H1 (cell line): ENCODE measurements around the gene C1GALT1C1. TPM values are rescaled to one million over a fixed set of nuclear protein-coding genes. Genes with fewer than 3 reads are reported as not detected.

Source experiments
- CTCF ChIA-PET: fragments of 300-600 bp; sonication (Branson Sonifier 250); formaldehyde crosslinking; loops from one replicate; lab custom pipeline; 2021; ENCODE audit not compliant: partially characterized antibody; lab: Charles Lee
- POLR2A ChIA-PET: fragments of 300-600 bp; sonication (Branson Sonifier 250); formaldehyde crosslinking; loops from one replicate; lab custom pipeline; 2021; ENCODE audit warnings: inconsistent platforms; ENCODE audit not compliant: partially characterized antibody; lab: Charles Lee
- DNase-seq, 2 experiments: peaks; one replicate each; pipeline versions ENCODE4 v3.0.0 to v3.0.0-alpha.2; 2010 to 2022; ENCODE audit warnings: low spot score in 2 of 2, low read depth in 1 of 2, mixed read lengths in 1 of 2
- FAIRE-seq: peaks from 2 replicates; lab custom pipeline; 2011; peaks lifted over from hg19 to GRCh38; lab: Jason Lieb, UNC
- H2AFZ ChIP-seq: 2 replicates; pipeline ENCODE4 v1.8.1; 2012; ENCODE audit warnings: low read length, inconsistent platforms
- H2AK5ac ChIP-seq: 2 replicates; pipeline ENCODE4 v1.6.1; 2013; ENCODE audit warnings: low read depth, low read length
- H2BK120ac ChIP-seq: replicated peaks from 2 replicates; pipeline ENCODE3; 2013; ENCODE audit warnings: low read depth, low read length, inconsistent platforms
- H2BK12ac ChIP-seq: 2 replicates; pipeline ENCODE4 v1.6.1; 2013; ENCODE audit warnings: low read depth, low read length
- H2BK15ac ChIP-seq: 2 replicates; pipeline ENCODE4 v1.6.1; 2013; ENCODE audit warnings: low read length
- H2BK20ac ChIP-seq: 2 replicates; pipeline ENCODE4 v1.6.1; 2013; ENCODE audit warnings: low read length
- H2BK5ac ChIP-seq: 2 replicates; pipeline ENCODE4 v1.6.1; 2013; ENCODE audit warnings: low read depth, low read length
- H3K14ac ChIP-seq: 2 replicates; pipeline ENCODE4 v1.6.1; 2013; ENCODE audit warnings: inconsistent platforms; ENCODE audit not compliant: insufficient read length
- H3K18ac ChIP-seq: 2 replicates; pipeline ENCODE4 v1.6.1; 2013; ENCODE audit warnings: low read length; ENCODE audit errors: extremely low read depth
- H3K23ac ChIP-seq: 2 replicates; pipeline ENCODE4 v1.6.1; 2013; ENCODE audit warnings: inconsistent platforms; ENCODE audit not compliant: insufficient read length
- H3K23me2 ChIP-seq: 2 replicates; pipeline ENCODE4 v1.6.1; 2013; ENCODE audit warnings: low read depth, low read length
- H3K27ac ChIP-seq: 2 replicates; pipeline ENCODE4 v1.6.1; 2011; ENCODE audit warnings: low read depth, low read length, inconsistent platforms
- H3K27me3 ChIP-seq, 4 experiments: replicated peaks in 1 of 4; 1 replicate in 1 of 4; 2 replicates in 3 of 4; pipeline versions ENCODE4 v1.6.1 to v1.8.1; 2011 to 2013; ENCODE audit warnings: low read length in 3 of 4, mild to moderate bottlenecking in 3 of 4, inconsistent platforms in 2 of 4, mixed read lengths in 2 of 4, moderate library complexity in 1 of 4; ENCODE audit not compliant: control insufficient read depth in 3 of 4, insufficient read depth in 3 of 4; ENCODE audit errors: extremely low read depth in 1 of 4
- H3K36me3 ChIP-seq, 4 experiments: 2 replicates each; pipeline versions ENCODE4 v1.6.1 to v1.8.1; 2011 to 2013; ENCODE audit warnings: mild to moderate bottlenecking in 4 of 4, low read length in 3 of 4, moderate library complexity in 2 of 4, control low read depth in 1 of 4, inconsistent platforms in 1 of 4; ENCODE audit not compliant: insufficient read depth in 4 of 4, control insufficient read depth in 2 of 4
- H3K4ac ChIP-seq: replicated peaks from 2 replicates; pipeline ENCODE3; 2013; ENCODE audit warnings: low read length, low read depth, mixed read lengths, inconsistent platforms; ENCODE audit not compliant: insufficient read length
- H3K4me1 ChIP-seq, 4 experiments: replicated peaks in 1 of 4; 1 replicate in 1 of 4; 2 replicates in 3 of 4; pipeline versions ENCODE4 v1.6.1 to v1.8.1; 2011 to 2013; ENCODE audit warnings: low read length in 3 of 4, inconsistent platforms in 2 of 4, mixed read lengths in 1 of 4; ENCODE audit not compliant: insufficient read depth in 4 of 4, control insufficient read depth in 3 of 4
- H3K4me2 ChIP-seq, 2 experiments: 2 replicates each; pipeline versions ENCODE4 v1.6.1 to v1.8.1; 2011 to 2013; ENCODE audit warnings: low read depth in 2 of 2, low read length in 2 of 2, control low read depth in 1 of 2, inconsistent platforms in 1 of 2, mild to moderate bottlenecking in 1 of 2; ENCODE audit not compliant: insufficient read depth in 1 of 2
- H3K4me3 ChIP-seq, 4 experiments: fragments of 200-600, 300-600 bp in 1 of 4; sonication (generic), shearing (Covaris generic), sonication (Bioruptor Twin) in 1 of 4; 2 replicates each; pipeline versions ENCODE4 v1.5.1 to v1.8.1; 2011 to 2016; ENCODE audit warnings: low read length in 4 of 4, low read depth in 3 of 4, control low read depth in 2 of 4, inconsistent platforms in 2 of 4, mild to moderate bottlenecking in 2 of 4, mixed read lengths in 1 of 4, moderate library complexity in 1 of 4; ENCODE audit not compliant: insufficient read depth in 2 of 4; ENCODE audit errors: extremely low read depth in 1 of 4
- H3K56ac ChIP-seq: replicated peaks from 2 replicates; pipeline ENCODE3; 2013; ENCODE audit warnings: low read depth, mild to moderate bottlenecking, mixed read lengths, low read length, inconsistent platforms; ENCODE audit not compliant: insufficient read length
- H3K79me1 ChIP-seq: 2 replicates; pipeline ENCODE4 v1.6.1; 2013; ENCODE audit warnings: low read depth, low read length, control low read depth
- H3K79me2 ChIP-seq, 2 experiments: 2 replicates each; pipeline versions ENCODE4 v1.6.1 to v1.8.1; 2012 to 2013; ENCODE audit warnings: low read length in 2 of 2, mild to moderate bottlenecking in 2 of 2, inconsistent platforms in 1 of 2; ENCODE audit not compliant: insufficient read depth in 2 of 2, control insufficient read depth in 1 of 2
- H3K9ac ChIP-seq, 4 experiments: replicated peaks in 1 of 4; 1 replicate in 1 of 4; 2 replicates in 3 of 4; pipeline versions ENCODE4 v1.6.1 to v1.8.1; 2011 to 2013; ENCODE audit warnings: low read depth in 3 of 4, low read length in 3 of 4, control low read depth in 2 of 4, mild to moderate bottlenecking in 2 of 4, moderate library complexity in 2 of 4, inconsistent platforms in 1 of 4; ENCODE audit errors: extremely low read depth in 1 of 4
- H3K9me3 ChIP-seq, 2 experiments: 2 replicates each; pipeline versions ENCODE4 v1.6.1 to v1.8.1; 2012 to 2013; ENCODE audit warnings: mild to moderate bottlenecking in 2 of 2, moderate library complexity in 2 of 2, control low read depth in 1 of 2, inconsistent platforms in 1 of 2, low read depth in 1 of 2, low read length in 1 of 2, mixed read lengths in 1 of 2; ENCODE audit not compliant: insufficient read depth in 2 of 2
- H4K20me1 ChIP-seq, 2 experiments: replicated peaks in 1 of 2; 2 replicates each; pipeline versions ENCODE3 to v1.8.1; 2011 to 2013; ENCODE audit warnings: inconsistent platforms in 2 of 2, low read length in 2 of 2, mild to moderate bottlenecking in 1 of 2; ENCODE audit not compliant: insufficient read depth in 2 of 2, control insufficient read depth in 1 of 2
- H4K5ac ChIP-seq: 2 replicates; pipeline ENCODE4 v1.6.1; 2013; ENCODE audit warnings: low read length, low read depth, mixed read lengths, inconsistent platforms; ENCODE audit not compliant: insufficient read length
- H4K8ac ChIP-seq: 2 replicates; pipeline ENCODE4 v1.8.0; 2013; ENCODE audit warnings: mild to moderate bottlenecking, moderate library complexity, low read length, inconsistent platforms; ENCODE audit not compliant: insufficient read depth; ENCODE audit errors: extremely low read depth
- H4K91ac ChIP-seq: replicated peaks from 2 replicates; pipeline ENCODE3; 2013; ENCODE audit warnings: low read length, mixed read lengths, inconsistent platforms; ENCODE audit not compliant: insufficient read length
- CBX5 ChIP-seq: fragments of 300-800, 300-1000 bp; sonication (generic); IDR thresholded peaks from 2 replicates; pipeline ENCODE4 v1.7.1; 2016; ENCODE audit warnings: antibody characterized with exemption, low read length, low read depth
- CBX8 ChIP-seq: fragments of 300-800, 300-1000 bp; sonication (generic); IDR thresholded peaks from 2 replicates; pipeline ENCODE4 v1.7.1; 2016; ENCODE audit warnings: low read depth, low read length, borderline replicate concordance
- CTBP2 ChIP-seq: IDR thresholded peaks from 2 replicates; pipeline ENCODE4 v1.7.0; 2011; ENCODE audit warnings: borderline replicate concordance, mild to moderate bottlenecking, moderate library complexity, mixed read lengths, low read length; ENCODE audit not compliant: insufficient read depth, insufficient read length
- NANOG ChIP-seq: IDR thresholded peaks from 2 replicates; pipeline ENCODE4 v1.6.1; 2011; ENCODE audit warnings: low read length, low read depth, mild to moderate bottlenecking, inconsistent platforms; ENCODE audit not compliant: insufficient read depth, poor library complexity, severe bottlenecking
- POLR2AphosphoS5 ChIP-seq: IDR thresholded peaks from 2 replicates; pipeline ENCODE4 v1.6.1; 2011; ENCODE audit warnings: low read depth, low read length
- RFX5 ChIP-seq: IDR thresholded peaks from 2 replicates; pipeline ENCODE4 v1.6.1; 2011; ENCODE audit warnings: low read depth, low read length, improper control_type of control experiment, borderline replicate concordance
- SP4 ChIP-seq: IDR thresholded peaks from 2 replicates; pipeline ENCODE4 v1.6.1; 2012; ENCODE audit warnings: low read length, inconsistent platforms
- SRF ChIP-seq: IDR thresholded peaks from 2 replicates; pipeline ENCODE4 v1.6.1; 2011; ENCODE audit warnings: mild to moderate bottlenecking, low read depth, low read length, moderate library complexity
- TCF12 ChIP-seq: IDR thresholded peaks from 2 replicates; pipeline ENCODE4 v1.6.1; 2011; ENCODE audit warnings: low read depth, mild to moderate bottlenecking, low read length
- polyA plus RNA-seq, 7 experiments: library from polyadenylated mRNA; depleted of rRNA in 3 of 7; stranded (reverse) in 5 of 7; unstranded in 2 of 7; fragments of >200 nt in 5 of 7; fragments of 200-250 nt in 2 of 7; gene quantifications; 1 replicate in 5 of 7; 2 replicates in 1 of 7; 4 replicates in 1 of 7; pipeline versions ENCODE4 v1.2.1 to v1.2.3, GENCODE V29; 2011 to 2013; ENCODE audit warnings: missing spikeins in 2 of 7, mixed read lengths in 2 of 7
- total RNA-seq: library from RNA; stranded (reverse); fragmentation: NEBNext Ultra II Directional; extraction: Animal tissue kit (Norgen Biotek cat#: 25700); gene quantifications from 2 replicates; pipeline ENCODE4 v1.2.1, GENCODE V29; 2021
- TF ChIP-seq, protein P1 (sequence below): IDR thresholded peaks from 2 replicates; pipeline ENCODE4 v1.6.1; 2012; ENCODE audit warnings: low read length, inconsistent platforms
- TF ChIP-seq, protein P2 (sequence below), 3 experiments: IDR thresholded peaks; 1 replicate in 2 of 3; 2 replicates in 1 of 3; pipeline versions ENCODE4 v1.5.1 to v1.6.1; 2011; ENCODE audit warnings: low read length in 3 of 3, mild to moderate bottlenecking in 3 of 3, inconsistent platforms in 2 of 3, low read depth in 1 of 3, moderate library complexity in 1 of 3; ENCODE audit not compliant: insufficient read depth in 1 of 3; ENCODE audit errors: control extremely low read depth in 1 of 3

The C1GALT1C1 gene
- total and polyA plus RNA-seq, 2 of the 8 experiments (the other 6 are each of a cell fraction or from before 2014, with no cell fraction given) = 12.5 to 13.9 TPM

DNA sequence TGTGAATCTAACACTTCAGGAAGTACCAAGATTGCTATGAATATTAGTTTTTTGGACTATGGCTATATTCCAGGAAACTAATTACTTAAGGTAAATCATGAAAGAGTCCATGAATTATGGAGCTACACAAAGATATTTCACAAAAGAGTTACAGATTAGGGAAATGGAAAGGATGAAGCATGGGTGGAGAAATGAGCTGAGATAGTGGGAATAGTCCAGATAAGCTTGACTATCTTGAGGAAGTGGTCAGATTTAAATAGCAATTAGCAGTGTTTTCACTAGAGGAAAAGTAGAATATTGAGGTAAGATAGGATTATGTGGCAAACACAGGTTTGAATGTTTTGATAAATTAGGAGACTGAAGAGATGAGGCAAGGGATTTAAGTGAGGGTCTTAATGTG, 42.1 kb upstream of the C1GALT1C1 start:
- Histone ChIP-seq H3K79me1 (no peaks in the 10 kb centered on the region), H3K18ac (no peak overlapping the region), H3K27ac (no peak overlapping the region), H3K4me1 (no peaks in the 10 kb centered on the region), H3K36me3 (no peaks in the 10 kb centered on the region), H3K23ac (no peak overlapping the region), H3K4ac (no peak overlapping the region), H3K9me3 (no peaks in the 10 kb centered on the region), H2BK5ac (no peak overlapping the region), H2BK120ac (no peak overlapping the region), H3K9ac (no peak overlapping the region), H3K79me2 (no peaks in the 10 kb centered on the region), H2BK20ac (no peak overlapping the region), H2BK12ac (no peak overlapping the region), H4K5ac (no peak overlapping the region), H2AK5ac (no peak overlapping the region), H3K4me3 (no peak overlapping the region), H2BK15ac (no peak overlapping the region), H3K27me3 (no peaks in the 10 kb centered on the region), H4K8ac (no peak overlapping the region), H3K4me2 (no peak overlapping the region), H3K23me2 (no peaks in the 10 kb centered on the region), H4K20me1 (no peaks in the 10 kb centered on the region), H3K56ac (no peak overlapping the region), H3K14ac (no peak overlapping the region), H2AFZ (no peak overlapping the region), H4K91ac (no peak overlapping the region)
- POLR2A ChIA-PET = no interaction called here
- no peak for DNase-seq
- FAIRE-seq = no peak
- CTCF ChIA-PET = interaction anchor here (1.2 kb wide), 1 partner anchor 24 kb away, joined by 3 read pairs; no protein-coding TSS in a partner anchor
- TF ChIP-seq CTBP2 (no peak), TCF12 (no peak), CBX5 (no peak), SRF (no peak), CBX8 (no peak), NANOG (no peak), RFX5 (no peak), SP4 (no peak), POLR2AphosphoS5 (no peak)
- TF ChIP-seq, protein P1, sequence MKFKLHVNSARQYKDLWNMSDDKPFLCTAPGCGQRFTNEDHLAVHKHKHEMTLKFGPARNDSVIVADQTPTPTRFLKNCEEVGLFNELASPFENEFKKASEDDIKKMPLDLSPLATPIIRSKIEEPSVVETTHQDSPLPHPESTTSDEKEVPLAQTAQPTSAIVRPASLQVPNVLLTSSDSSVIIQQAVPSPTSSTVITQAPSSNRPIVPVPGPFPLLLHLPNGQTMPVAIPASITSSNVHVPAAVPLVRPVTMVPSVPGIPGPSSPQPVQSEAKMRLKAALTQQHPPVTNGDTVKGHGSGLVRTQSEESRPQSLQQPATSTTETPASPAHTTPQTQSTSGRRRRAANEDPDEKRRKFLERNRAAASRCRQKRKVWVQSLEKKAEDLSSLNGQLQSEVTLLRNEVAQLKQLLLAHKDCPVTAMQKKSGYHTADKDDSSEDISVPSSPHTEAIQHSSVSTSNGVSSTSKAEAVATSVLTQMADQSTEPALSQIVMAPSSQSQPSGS = no peak
- TF ChIP-seq, protein P2, sequence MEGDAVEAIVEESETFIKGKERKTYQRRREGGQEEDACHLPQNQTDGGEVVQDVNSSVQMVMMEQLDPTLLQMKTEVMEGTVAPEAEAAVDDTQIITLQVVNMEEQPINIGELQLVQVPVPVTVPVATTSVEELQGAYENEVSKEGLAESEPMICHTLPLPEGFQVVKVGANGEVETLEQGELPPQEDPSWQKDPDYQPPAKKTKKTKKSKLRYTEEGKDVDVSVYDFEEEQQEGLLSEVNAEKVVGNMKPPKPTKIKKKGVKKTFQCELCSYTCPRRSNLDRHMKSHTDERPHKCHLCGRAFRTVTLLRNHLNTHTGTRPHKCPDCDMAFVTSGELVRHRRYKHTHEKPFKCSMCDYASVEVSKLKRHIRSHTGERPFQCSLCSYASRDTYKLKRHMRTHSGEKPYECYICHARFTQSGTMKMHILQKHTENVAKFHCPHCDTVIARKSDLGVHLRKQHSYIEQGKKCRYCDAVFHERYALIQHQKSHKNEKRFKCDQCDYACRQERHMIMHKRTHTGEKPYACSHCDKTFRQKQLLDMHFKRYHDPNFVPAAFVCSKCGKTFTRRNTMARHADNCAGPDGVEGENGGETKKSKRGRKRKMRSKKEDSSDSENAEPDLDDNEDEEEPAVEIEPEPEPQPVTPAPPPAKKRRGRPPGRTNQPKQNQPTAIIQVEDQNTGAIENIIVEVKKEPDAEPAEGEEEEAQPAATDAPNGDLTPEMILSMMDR (IDR thresholded peaks at IDR 0.05; ENCODE audit: control extremely low read depth in 1 of 3, insufficient read depth in 1 of 3, low read depth in 1 of 3, low read length in 3 of 3) = no peak
